DND-41 (cell line): ENCODE measurements around the gene DTNBP1.

Experiments used
- ATAC-seq: fragments of 200-7000 bp; cut with Tn5 transposase; 3 replicates; pipeline ENCODE4 v1.9.1; 2021; ENCODE audit warnings: low read depth; ENCODE audit not compliant: insufficient read depth
- DNase-seq: peaks from one replicate; pipeline ENCODE4 v3.0.0-alpha.2; 2020
- H2AFZ ChIP-seq: 2 replicates; pipeline ENCODE4 v1.6.0; 2012; ENCODE audit warnings: low read depth, low read length
- H3K27ac ChIP-seq: 2 replicates; pipeline ENCODE4 v1.5.1; 2012; ENCODE audit warnings: low read length, inconsistent platforms
- H3K27me3 ChIP-seq: fragments of 200-600 bp; sonication (generic); 2 replicates; pipeline ENCODE4 v1.6.0; 2012; ENCODE audit warnings: low read length, mild to moderate bottlenecking, inconsistent platforms; ENCODE audit not compliant: insufficient read depth, poor library complexity
- H3K36me3 ChIP-seq: 2 replicates; pipeline ENCODE4 v1.5.1; 2012; ENCODE audit warnings: low read length, inconsistent platforms; ENCODE audit not compliant: insufficient read depth
- H3K4me1 ChIP-seq: 2 replicates; pipeline ENCODE4 v1.5.1; 2012; ENCODE audit warnings: mild to moderate bottlenecking, low read length; ENCODE audit not compliant: insufficient read depth
- H3K4me2 ChIP-seq: 2 replicates; pipeline ENCODE4 v1.6.0; 2012; ENCODE audit warnings: mild to moderate bottlenecking, moderate library complexity, low read length, inconsistent platforms; ENCODE audit not compliant: insufficient read depth
- H3K4me3 ChIP-seq, 2 experiments: fragments of 200-600 bp in 1 of 2; shearing (Covaris generic) in 1 of 2; 2 replicates each; pipeline ENCODE4 v1.5.1; 2012 to 2016; ENCODE audit warnings: inconsistent platforms in 2 of 2, low read length in 2 of 2, mild to moderate bottlenecking in 2 of 2, low read depth in 1 of 2, moderate library complexity in 1 of 2
- H3K79me2 ChIP-seq: 2 replicates; pipeline ENCODE4 v1.6.0; 2012; ENCODE audit warnings: low read length, inconsistent platforms; ENCODE audit not compliant: insufficient read depth
- H3K9ac ChIP-seq: 2 replicates; pipeline ENCODE4 v1.6.0; 2012; ENCODE audit warnings: low read depth, mild to moderate bottlenecking, inconsistent platforms, low read length, moderate library complexity
- H3K9me3 ChIP-seq: 2 replicates; pipeline ENCODE4 v1.5.1; 2012; ENCODE audit warnings: low read length, moderate library complexity, mild to moderate bottlenecking, inconsistent platforms; ENCODE audit not compliant: insufficient read depth, severe bottlenecking
- H4K20me1 ChIP-seq: 2 replicates; pipeline ENCODE4 v1.6.0; 2012; ENCODE audit warnings: low read length; ENCODE audit not compliant: insufficient read depth
- EZH2 ChIP-seq: IDR thresholded peaks from 3 replicates; pipeline ENCODE4 v1.6.1; 2012; ENCODE audit warnings: borderline replicate concordance, low read depth, mild to moderate bottlenecking, moderate library complexity, low read length, inconsistent platforms; ENCODE audit not compliant: severe bottlenecking
- TF ChIP-seq, protein P1 (sequence below): IDR thresholded peaks from 2 replicates; pipeline ENCODE4 v1.5.1; 2012; ENCODE audit warnings: borderline replicate concordance, low read length, moderate library complexity, mild to moderate bottlenecking; ENCODE audit not compliant: poor library complexity, severe bottlenecking; ENCODE audit errors: extremely low read depth

DTNBP1 gene

DNA sequence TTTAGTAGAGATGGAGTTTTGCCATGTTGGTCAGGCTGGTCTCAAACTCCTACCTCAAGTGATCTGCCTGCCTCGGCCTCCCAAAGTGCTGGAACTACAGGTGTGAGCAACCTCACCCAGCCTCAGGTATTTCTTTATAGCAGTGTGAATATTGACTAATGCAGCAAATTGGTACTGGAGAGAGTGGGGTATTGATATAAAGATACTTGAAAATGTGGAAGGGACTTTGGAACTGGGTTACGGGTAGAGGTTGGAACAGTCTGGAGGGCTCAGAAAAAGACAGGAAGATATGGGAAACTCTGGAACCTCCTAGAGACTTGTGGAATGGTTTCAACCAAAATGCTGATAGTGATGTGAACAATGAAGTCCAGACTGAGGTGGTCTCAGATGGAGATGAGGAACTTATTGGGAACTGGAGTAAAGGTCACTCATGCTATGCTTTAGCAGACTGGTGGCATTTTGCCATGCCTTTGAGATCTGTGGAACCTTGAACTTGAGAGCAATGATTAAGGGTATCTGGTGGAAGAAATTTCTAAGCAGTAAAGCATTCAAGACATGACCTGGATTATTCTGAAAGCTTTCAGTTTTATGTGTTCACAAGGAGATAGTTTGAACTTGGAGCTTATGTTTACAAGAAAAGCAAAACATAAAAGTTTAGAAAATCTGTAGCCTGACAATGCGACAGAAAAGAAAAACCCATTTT lies 127.2 kb downstream of the DTNBP1 start:
- Histone ChIP-seq H3K9me3 (no peaks in the 10 kb centered on the region), H3K27ac (no peak overlapping the region), H3K4me1 (no peaks in the 10 kb centered on the region), H3K9ac (no peak overlapping the region), H3K36me3 (peaks cover 26% of the 10 kb centered on the region), H3K27me3 (no peaks in the 10 kb centered on the region), H3K79me2 (peaks cover 7% of the 10 kb centered on the region; the same call in 1 of the 2 replicates), H2AFZ (no peak overlapping the region), H3K4me3 (no peak overlapping the region), H4K20me1 (peaks cover 11% of the 10 kb centered on the region; the same call in 1 of the 2 replicates), H3K4me2 (no peak overlapping the region)
- no peak for ATAC-seq
- no peak for DNase-seq
- TF ChIP-seq, protein P1, sequence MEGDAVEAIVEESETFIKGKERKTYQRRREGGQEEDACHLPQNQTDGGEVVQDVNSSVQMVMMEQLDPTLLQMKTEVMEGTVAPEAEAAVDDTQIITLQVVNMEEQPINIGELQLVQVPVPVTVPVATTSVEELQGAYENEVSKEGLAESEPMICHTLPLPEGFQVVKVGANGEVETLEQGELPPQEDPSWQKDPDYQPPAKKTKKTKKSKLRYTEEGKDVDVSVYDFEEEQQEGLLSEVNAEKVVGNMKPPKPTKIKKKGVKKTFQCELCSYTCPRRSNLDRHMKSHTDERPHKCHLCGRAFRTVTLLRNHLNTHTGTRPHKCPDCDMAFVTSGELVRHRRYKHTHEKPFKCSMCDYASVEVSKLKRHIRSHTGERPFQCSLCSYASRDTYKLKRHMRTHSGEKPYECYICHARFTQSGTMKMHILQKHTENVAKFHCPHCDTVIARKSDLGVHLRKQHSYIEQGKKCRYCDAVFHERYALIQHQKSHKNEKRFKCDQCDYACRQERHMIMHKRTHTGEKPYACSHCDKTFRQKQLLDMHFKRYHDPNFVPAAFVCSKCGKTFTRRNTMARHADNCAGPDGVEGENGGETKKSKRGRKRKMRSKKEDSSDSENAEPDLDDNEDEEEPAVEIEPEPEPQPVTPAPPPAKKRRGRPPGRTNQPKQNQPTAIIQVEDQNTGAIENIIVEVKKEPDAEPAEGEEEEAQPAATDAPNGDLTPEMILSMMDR = no peak
- no peak for TF ChIP-seq EZH2

DNA sequence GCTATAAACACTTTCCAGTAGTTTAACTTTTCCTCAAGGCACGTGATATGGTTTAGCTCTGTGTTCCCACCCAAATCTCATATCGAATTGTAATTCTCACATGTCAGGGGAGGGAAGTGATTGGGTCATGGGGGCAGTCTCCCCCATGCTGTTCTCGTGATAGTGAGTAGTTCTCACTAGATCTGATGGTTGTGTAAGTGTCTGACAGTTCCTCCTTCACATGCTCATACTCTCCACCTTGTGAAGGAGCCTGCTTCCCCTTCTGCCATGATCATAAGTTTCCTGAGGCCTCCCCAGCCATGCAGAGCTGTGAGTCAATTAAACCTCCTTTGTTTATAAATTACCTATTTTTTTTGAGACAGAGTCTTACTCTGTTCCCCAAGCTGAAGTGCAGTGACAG lies 127.9 kb downstream of the DTNBP1 start:
- no peak overlapping the region for H2AFZ ChIP-seq
- ATAC-seq (no peak), DNase-seq (no peak)
- TF ChIP-seq, protein P1 = no peak
- TF ChIP-seq EZH2 = no peak
- H3K27me3 ChIP-seq = no peaks in the 10 kb centered on the region
- peaks cover 7% of the 10 kb centered on the region; the same call in 1 of the 2 replicates for H3K79me2 ChIP-seq
- peaks cover 33% of the 10 kb centered on the region for H3K36me3 ChIP-seq
- H3K9ac ChIP-seq = no peak overlapping the region
- no peaks in the 10 kb centered on the region for H3K4me1 ChIP-seq
- H3K4me2 ChIP-seq = no peak overlapping the region
- no peaks in the 10 kb centered on the region for H3K9me3 ChIP-seq
- H3K4me3 ChIP-seq = no peak overlapping the region
- H3K27ac ChIP-seq = no peak overlapping the region
- H4K20me1 ChIP-seq = peaks cover 11% of the 10 kb centered on the region; the same call in 1 of the 2 replicates

DNA sequence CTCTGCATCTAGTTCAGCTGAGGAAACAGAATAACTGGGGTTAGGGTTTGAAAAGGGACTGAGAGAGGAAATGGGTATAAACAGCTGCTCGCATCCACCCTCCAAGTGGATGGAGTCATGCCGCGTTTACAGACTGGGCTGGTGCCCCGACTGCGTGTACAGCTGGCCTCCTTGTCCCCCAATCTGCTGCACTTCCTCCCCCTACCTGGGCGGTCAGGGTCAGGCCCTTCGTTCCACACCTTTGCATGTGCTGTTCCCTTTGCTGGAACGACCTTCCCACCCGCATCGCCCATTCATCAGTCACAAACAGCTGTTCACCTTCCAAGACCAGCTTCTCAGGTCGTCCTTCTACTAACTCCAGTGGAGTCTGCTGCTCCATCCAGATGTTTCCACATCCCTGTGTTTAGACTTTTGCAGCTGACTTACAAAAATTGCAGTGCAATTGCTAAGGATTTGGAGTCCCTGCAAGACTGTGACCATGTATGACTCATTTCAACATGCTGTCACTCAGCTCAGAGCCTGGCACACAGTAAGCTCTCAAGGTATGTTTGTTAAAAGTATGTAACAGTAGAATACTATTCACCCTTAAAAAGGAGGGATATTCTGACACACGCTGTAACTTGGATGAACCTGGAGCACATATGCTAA lies 129.3 kb downstream of the DTNBP1 start:
- H3K4me2 ChIP-seq = no peak overlapping the region
- H3K9ac ChIP-seq = no peak overlapping the region
- H2AFZ ChIP-seq = no peak overlapping the region
- no peak for DNase-seq
- no peak overlapping the region for H3K27ac ChIP-seq
- TF ChIP-seq EZH2 = no peak
- TF ChIP-seq, protein P1 = no peak
- no peak for ATAC-seq
- H3K9me3 ChIP-seq = no peaks in the 10 kb centered on the region
- H3K4me3 ChIP-seq = no peak overlapping the region
- H3K79me2 ChIP-seq = peaks cover 4% of the 10 kb centered on the region; the same call in 1 of the 2 replicates
- peaks cover 48% of the 10 kb centered on the region for H3K36me3 ChIP-seq
- peaks cover 11% of the 10 kb centered on the region; the same call in 1 of the 2 replicates for H4K20me1 ChIP-seq
- H3K27me3 ChIP-seq = no peaks in the 10 kb centered on the region
- no peaks in the 10 kb centered on the region for H3K4me1 ChIP-seq
